Fibroblast of lung (primary cell): ENCODE results near the gene SIDT2. TPM values are rescaled to one million over a fixed set of nuclear protein-coding genes. Genes with fewer than 3 reads are reported as not detected.

Experiments
- DNase-seq, 2 donors: peaks; one replicate each; pipeline versions ENCODE4 v3.0.0 to v3.0.0-alpha.2; 2010; ENCODE audit warnings: low read depth in 2 of 2
- H2AFZ ChIP-seq: 2 replicates; pipeline ENCODE4 v1.5.1; 2012; ENCODE audit warnings: low read length, control low read depth, inconsistent platforms
- H3K27ac ChIP-seq: 2 replicates; pipeline ENCODE4 v1.5.1; 2011; ENCODE audit warnings: low read length, control low read depth; ENCODE audit not compliant: insufficient read depth
- H3K27me3 ChIP-seq: 2 replicates; pipeline ENCODE4 v1.5.1; 2011; ENCODE audit warnings: mild to moderate bottlenecking, low read length; ENCODE audit not compliant: control insufficient read depth, insufficient read depth
- H3K36me3 ChIP-seq: 2 replicates; pipeline ENCODE4 v1.5.1; 2011; ENCODE audit warnings: low read length; ENCODE audit not compliant: control insufficient read depth, insufficient read depth
- H3K4me1 ChIP-seq: 2 replicates; pipeline ENCODE4 v1.5.1; 2011; ENCODE audit warnings: low read length; ENCODE audit not compliant: control insufficient read depth, insufficient read depth; ENCODE audit errors: extremely low read depth
- H3K4me2 ChIP-seq: 2 replicates; pipeline ENCODE4 v1.5.1; 2011; ENCODE audit warnings: low read length, control low read depth; ENCODE audit not compliant: insufficient read depth; ENCODE audit errors: extremely low read depth
- H3K4me3 ChIP-seq, 4 experiments: fragments of 200-600 bp in 1 of 4; sonication (generic) in 1 of 4; replicated peaks in 1 of 4; 2 replicates each; pipeline ENCODE4 v1.5.1; 2011 to 2016; ENCODE audit warnings: low read length in 4 of 4, low read depth in 3 of 4, mild to moderate bottlenecking in 3 of 4, control low read depth in 2 of 4, inconsistent platforms in 1 of 4, mixed read lengths in 1 of 4; ENCODE audit not compliant: insufficient read depth in 1 of 4; ENCODE audit errors: control extremely low read depth in 1 of 4
- H3K79me2 ChIP-seq: 2 replicates; pipeline ENCODE4 v1.5.1; 2012; ENCODE audit warnings: mild to moderate bottlenecking, low read length, inconsistent platforms; ENCODE audit not compliant: control insufficient read depth, insufficient read depth
- H3K9ac ChIP-seq: 2 replicates; pipeline ENCODE4 v1.5.1; 2011; ENCODE audit warnings: mild to moderate bottlenecking, low read length, control low read depth; ENCODE audit not compliant: insufficient read depth
- H3K9me3 ChIP-seq: 2 replicates; pipeline ENCODE4 v1.5.1; 2012; ENCODE audit warnings: low read depth, low read length; ENCODE audit not compliant: control insufficient read depth, insufficient read depth
- H4K20me1 ChIP-seq: 2 replicates; pipeline ENCODE4 v1.5.1; 2011; ENCODE audit warnings: low read length; ENCODE audit not compliant: control insufficient read depth, insufficient read depth; ENCODE audit errors: extremely low read depth
- EZH2 ChIP-seq: IDR thresholded peaks from 2 replicates; pipeline ENCODE4 v1.5.1; 2012; ENCODE audit warnings: low read length, control low read depth, mild to moderate bottlenecking; ENCODE audit errors: missing control alignments
- polyA plus RNA-seq, 2 donors: library from polyadenylated mRNA; depleted of rRNA in 1 of 2; stranded (reverse) in 1 of 2; unstranded in 1 of 2; fragments of >200 nt; gene quantifications; 2 replicates each; pipeline ENCODE4 v1.2.1, GENCODE V29; 2011 to 2012; ENCODE audit warnings: missing spikeins in 1 of 2
- total RNA-seq: library from RNA; depleted of rRNA; stranded (reverse); fragments of >200 nt; gene quantifications from 2 replicates; pipeline ENCODE4 v1.2.1, GENCODE V29; 2014
- TF ChIP-seq, protein P1 (sequence below), 2 donors: IDR thresholded peaks in 1 of 2; conservative IDR thresholded peaks in 1 of 2; 1 replicate in 1 of 2; 2 replicates in 1 of 2; pipeline ENCODE4 v1.5.1; 2011 to 2012; ENCODE audit warnings: low read length in 2 of 2, control low read depth in 1 of 2, inconsistent platforms in 1 of 2, low read depth in 1 of 2, mild to moderate bottlenecking in 1 of 2

The SIDT2 gene
- total and polyA plus RNA-seq, 2 donors (not counting 1 experiment from before 2014, with no cell fraction given), result 23.5 to 27.2 TPM

DNA sequence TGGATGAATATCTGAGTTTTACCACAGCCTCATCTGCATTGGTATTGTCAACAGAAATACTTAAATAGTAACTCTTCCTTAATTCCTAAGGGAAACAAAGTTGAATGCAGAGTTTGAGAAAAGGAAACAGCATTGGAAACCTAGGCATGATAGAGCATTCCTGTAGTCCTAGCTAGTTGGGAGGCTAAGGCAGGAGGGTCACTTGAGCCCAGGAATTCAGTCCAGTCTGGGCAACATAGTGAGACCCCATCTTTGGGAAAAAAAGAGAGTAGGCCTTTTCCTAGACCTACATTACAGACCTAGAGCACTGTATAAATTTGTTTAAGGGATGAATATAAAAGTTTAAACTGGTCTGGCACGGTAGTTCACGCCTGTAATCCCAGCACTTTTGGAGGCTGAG, 21.0 kb upstream of the SIDT2 start:
- TF ChIP-seq EZH2, result no peak
- TF ChIP-seq, protein P1, sequence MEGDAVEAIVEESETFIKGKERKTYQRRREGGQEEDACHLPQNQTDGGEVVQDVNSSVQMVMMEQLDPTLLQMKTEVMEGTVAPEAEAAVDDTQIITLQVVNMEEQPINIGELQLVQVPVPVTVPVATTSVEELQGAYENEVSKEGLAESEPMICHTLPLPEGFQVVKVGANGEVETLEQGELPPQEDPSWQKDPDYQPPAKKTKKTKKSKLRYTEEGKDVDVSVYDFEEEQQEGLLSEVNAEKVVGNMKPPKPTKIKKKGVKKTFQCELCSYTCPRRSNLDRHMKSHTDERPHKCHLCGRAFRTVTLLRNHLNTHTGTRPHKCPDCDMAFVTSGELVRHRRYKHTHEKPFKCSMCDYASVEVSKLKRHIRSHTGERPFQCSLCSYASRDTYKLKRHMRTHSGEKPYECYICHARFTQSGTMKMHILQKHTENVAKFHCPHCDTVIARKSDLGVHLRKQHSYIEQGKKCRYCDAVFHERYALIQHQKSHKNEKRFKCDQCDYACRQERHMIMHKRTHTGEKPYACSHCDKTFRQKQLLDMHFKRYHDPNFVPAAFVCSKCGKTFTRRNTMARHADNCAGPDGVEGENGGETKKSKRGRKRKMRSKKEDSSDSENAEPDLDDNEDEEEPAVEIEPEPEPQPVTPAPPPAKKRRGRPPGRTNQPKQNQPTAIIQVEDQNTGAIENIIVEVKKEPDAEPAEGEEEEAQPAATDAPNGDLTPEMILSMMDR (conservative IDR thresholded peaks at IDR 0.05 in 1 of 2, IDR thresholded peaks at IDR 0.05 in 1 of 2; ENCODE audit: low read depth in 1 of 2, low read length in 2 of 2), result no peak
- Histone ChIP-seq H2AFZ (no peak overlapping the region), H3K79me2 (peaks cover 74% of the 10 kb centered on the region), H3K9ac (no peak overlapping the region), H3K4me3 (no peak overlapping the region), H3K27ac (no peak overlapping the region), H3K4me2 (no peak overlapping the region), H3K36me3 (peaks cover under 1% of the 10 kb centered on the region), H3K27me3 (no peaks in the 10 kb centered on the region), H3K9me3 (no peaks in the 10 kb centered on the region), H3K4me1 (no peaks in the 10 kb centered on the region), H4K20me1 (no peaks in the 10 kb centered on the region)
- no peak for DNase-seq

DNA sequence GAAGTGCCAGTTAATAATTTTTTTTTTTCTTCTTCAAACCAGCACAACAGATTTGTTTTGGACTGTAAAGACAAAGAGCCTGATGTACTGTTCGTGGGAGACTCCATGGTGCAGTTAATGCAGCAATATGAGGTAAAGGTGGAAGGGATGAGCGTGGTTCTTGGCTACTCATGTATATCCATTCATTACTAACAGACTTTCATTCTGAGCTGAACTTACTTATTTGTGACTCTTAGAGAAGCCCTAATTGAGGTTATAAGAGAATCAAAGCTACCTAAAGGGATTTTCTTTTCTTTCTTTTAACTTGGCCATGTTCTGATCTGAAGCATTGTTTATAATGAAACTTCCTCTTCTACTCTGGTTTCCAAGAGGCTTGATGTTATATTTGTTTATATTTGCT, 18.7 kb upstream of the SIDT2 start:
- peaks cover 4% of the 10 kb centered on the region for H3K36me3 ChIP-seq
- no peak for DNase-seq

DNA sequence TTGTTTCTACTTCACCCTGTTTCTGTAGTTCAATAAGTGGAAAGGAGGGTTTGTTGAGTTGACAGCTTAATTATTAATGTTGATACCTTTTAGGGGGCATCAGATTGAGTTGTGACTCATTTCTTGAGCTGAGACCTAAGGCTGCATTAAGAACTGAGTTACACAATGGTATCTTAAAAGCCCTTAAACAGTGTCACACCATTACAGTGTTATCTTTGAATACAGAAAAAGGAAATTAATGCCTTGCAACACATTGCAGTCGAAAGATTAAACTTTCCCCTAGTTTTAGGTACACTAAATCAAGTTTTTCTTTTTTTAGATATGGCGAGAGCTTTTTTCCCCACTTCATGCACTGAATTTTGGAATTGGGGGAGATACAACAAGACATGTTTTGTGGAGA, 17.7 kb upstream of the SIDT2 start:
- Histone ChIP-seq H3K27me3 (no peaks in the 10 kb centered on the region), H4K20me1 (no peaks in the 10 kb centered on the region), H3K27ac (no peak overlapping the region), H3K4me2 (no peak overlapping the region), H2AFZ (no peak overlapping the region), H3K36me3 (peaks cover 6% of the 10 kb centered on the region), H3K9ac (no peak overlapping the region), H3K4me1 (no peaks in the 10 kb centered on the region), H3K79me2 (peaks cover 44% of the 10 kb centered on the region), H3K9me3 (no peaks in the 10 kb centered on the region), H3K4me3 (no peak overlapping the region)
- no peak for DNase-seq
- no peak for TF ChIP-seq EZH2
- TF ChIP-seq, protein P1 (conservative IDR thresholded peaks at IDR 0.05 in 1 of 2, IDR thresholded peaks at IDR 0.05 in 1 of 2; ENCODE audit: low read depth in 1 of 2, low read length in 2 of 2), result no peak

More for the DNA sequence above, 18.7 kb upstream of the SIDT2 start:
- Histone ChIP-seq H2AFZ (no peak overlapping the region), H3K4me2 (no peak overlapping the region), H3K27me3 (no peaks in the 10 kb centered on the region), H4K20me1 (no peaks in the 10 kb centered on the region), H3K27ac (no peak overlapping the region), H3K4me1 (no peaks in the 10 kb centered on the region), H3K9ac (no peak overlapping the region), H3K9me3 (no peaks in the 10 kb centered on the region), H3K79me2 (peaks cover 53% of the 10 kb centered on the region), H3K4me3 (no peak overlapping the region)
- TF ChIP-seq, protein P1 (conservative IDR thresholded peaks at IDR 0.05 in 1 of 2, IDR thresholded peaks at IDR 0.05 in 1 of 2; ENCODE audit: low read depth in 1 of 2, low read length in 2 of 2), result no peak
- TF ChIP-seq EZH2, result no peak
